HG03139 (cell line): Measurements from ENCODE around the gene PLCB1.

Experiments
- ATAC-seq: cut with Tn5 transposase; IDR thresholded peaks from one replicate; pipeline ENCODE4 v1.9.1; 2021; ENCODE audit not compliant: unreplicated experiment

PLCB1 gene

DNA sequence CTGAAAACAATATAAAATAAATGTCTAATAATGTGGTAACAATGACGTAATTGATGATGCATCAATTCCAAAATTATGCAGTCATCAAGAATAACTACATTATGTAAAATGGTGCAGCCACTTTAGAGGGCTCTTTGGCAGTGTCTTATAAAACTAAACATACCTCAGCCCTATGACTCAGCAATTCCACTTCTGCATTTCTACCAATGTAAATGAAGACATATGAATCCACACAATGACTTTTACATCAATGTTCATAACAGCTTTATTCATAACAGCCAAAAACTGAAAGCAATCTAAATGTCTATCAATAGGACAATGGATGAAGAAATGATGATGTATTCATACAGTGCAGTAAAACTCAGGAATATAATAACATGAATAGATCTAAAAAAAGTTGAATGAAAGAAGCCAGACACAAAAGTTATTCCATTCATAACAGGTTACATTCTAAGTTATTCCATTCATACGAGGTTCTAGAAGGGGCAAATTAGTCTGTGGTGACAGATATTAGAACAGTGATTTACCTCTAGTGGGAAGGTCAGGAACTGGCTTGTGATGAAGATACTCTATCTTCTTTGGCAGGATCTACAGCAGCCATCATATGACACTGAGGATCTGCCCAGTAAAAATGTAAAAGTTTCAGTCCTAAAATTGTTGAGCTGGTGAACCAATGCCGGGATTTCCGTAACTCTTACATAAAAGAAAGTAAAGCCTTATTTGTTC, 396.1 kb downstream of the PLCB1 start:
- ATAC-seq: peak; percentile 60

- ATAC-seq: no peak
Observed at GRCh38 chr20:8530022-8530421, 398.0 kb downstream of the PLCB1 start.

DNA sequence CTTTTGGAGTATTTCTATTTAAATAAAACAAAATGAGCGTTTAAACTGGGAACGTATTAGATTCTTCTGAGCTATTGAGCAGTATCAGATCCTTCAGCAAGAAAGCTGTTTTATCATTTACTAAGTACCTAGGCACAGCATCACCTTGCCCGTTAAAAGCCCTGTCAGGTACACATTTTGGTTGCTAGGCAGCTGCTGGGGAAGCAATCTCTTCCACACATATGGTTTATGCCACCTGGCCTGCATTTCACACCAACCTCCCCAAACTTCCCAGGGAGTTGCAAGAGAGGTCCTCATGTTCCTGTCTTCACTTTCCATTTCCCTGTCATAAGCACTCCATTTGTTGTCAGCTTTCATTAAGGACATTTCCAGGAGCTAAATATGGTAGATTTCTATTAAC, 400.1 kb downstream of the PLCB1 start:
- no peak for ATAC-seq

- ATAC-seq: no peak
Observed at GRCh38 chr20:8534368-8535160, 402.5 kb downstream of the PLCB1 start.

DNA sequence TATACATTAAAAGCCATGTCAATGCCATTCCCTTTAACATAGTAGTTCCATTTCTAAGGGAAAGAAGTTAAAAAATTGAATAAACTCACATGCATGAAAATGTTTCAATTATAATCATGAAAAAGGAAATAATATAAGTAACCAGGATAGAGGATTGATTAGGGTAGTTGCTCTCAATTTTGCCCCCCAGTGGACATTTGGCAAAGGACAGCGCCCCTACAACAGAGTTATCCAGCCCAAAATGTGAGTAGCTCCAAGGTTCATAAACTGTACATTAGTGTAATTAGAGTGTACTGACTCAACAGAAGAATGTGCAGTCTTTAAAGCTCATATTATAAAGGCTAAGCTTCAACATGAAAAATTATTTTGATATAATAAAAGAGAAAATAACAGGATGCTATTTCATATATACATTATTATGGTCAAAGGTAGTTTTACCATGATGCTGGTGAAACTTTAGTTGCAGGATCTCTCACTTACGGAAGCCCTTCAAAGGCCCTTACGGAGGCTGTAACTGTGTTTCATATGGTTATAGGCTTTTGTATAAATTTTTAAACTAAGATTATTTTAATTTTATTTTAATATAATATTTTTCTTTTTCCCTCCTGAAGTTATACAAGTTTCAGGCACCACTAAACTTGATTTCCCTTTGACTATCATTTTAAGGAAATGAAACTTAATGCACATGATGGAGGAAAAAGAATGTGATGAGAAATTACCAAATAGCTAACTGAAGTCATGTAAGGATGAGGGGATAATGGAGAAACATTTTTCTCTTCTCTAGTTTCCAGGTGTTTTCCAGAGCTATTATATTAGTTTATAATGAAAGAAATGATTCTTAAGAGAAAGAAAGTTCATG, 403.6 kb downstream of the PLCB1 start:
- no peak for ATAC-seq

- no peak for ATAC-seq
Observed at GRCh38 chr20:8536262-8536618, 404.2 kb downstream of the PLCB1 start.

DNA sequence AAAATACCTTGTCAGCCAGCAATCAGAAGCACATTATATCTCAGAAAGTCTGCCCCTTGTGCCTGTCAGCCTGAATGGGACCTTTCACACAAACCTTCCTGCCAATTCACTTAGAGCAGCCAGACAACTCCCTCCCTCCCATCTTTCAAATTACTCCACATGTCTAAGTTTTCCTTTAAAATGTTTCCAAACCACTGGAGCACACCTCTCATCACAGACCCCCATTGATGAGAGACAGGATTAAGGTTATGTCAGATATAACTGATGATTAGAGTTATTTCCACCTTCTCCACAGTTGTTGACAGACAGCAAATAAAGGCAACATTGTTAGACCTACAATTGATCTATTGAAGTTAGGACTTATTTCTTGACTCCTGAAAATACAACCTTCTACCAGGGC, 408.4 kb downstream of the PLCB1 start:
- ATAC-seq: no peak

GRCh38 chr20:8542110-8542486, 410.0 kb downstream of the PLCB1 start:
- ATAC-seq: no peak

DNA sequence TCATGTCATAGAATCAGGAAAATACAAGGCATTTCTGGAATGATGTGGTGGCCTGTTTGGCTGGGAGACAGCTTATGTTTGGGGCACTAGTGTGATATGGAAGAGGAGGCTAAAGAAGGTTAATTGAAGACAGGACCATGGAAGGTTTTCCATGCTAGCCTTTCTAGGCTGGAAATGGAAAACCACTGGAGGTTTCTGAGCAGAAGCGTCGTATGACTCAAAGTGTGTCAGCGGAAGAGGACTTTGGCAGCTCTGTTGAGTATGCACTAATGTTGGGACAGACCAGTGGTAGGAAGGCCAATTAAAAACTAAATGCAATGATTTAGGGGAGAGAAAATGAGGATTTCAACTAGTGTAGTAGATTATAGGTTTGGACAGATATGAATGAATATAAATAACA, 413.1 kb downstream of the PLCB1 start:
- ATAC-seq: no peak

- ATAC-seq: no peak
Observed at GRCh38 chr20:8547035-8547650, 415.1 kb downstream of the PLCB1 start.

DNA sequence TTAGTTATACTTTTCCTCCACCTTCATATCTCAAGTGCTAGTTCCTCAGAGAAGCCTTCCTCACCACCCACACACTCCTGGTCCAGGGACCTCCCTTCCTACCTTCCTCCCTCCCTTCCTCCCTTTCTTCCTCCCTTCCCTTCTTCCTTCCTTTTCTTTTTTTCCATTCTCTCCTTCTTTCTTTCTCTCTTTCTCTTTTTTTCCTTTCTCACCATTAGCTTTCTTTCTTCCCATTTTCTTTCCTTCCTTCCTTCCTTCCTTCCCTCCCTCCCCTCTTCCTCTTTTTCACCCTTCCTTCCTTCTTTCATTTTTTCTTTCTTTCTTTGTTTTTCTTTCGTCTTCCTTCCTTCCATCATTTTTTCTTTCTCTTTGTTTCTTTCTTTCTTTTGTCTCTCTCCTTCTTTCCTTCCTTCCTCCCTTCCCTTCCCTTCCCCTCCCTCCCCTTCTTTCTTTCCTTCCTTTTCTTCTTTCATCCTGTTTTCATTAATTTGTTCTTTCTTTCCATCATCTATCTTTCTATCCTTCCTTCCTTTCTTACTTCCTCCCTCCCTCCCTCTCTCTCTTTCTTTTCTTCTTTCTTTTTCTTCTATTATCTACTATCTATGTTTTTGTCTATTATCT, 416.0 kb downstream of the PLCB1 start:
- no peak for ATAC-seq

GRCh38 chr20:8549192-8549591, 417.1 kb downstream of the PLCB1 start:
- no peak for ATAC-seq

DNA sequence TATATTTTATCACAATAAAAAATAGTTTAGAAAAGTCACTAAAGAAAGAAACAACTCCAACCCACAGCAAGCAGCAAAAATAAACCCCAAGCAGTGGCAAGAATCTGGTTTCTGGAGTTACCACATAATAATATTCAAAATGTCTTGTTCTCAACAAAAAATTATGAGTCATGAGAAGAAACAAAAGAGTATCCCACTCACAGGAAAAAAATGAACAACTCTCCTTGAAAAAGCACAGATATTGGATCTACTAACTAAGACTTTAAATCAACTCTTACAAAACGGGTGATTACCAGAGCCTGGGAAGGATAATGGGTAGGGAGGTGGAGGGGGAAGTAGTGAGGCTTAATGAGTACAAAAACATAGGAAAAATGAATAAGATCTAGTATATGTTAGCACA, 425.6 kb downstream of the PLCB1 start:
- no peak for ATAC-seq

- ATAC-seq: no peak
Observed at GRCh38 chr20:8562356-8562755, 430.3 kb downstream of the PLCB1 start.

DNA sequence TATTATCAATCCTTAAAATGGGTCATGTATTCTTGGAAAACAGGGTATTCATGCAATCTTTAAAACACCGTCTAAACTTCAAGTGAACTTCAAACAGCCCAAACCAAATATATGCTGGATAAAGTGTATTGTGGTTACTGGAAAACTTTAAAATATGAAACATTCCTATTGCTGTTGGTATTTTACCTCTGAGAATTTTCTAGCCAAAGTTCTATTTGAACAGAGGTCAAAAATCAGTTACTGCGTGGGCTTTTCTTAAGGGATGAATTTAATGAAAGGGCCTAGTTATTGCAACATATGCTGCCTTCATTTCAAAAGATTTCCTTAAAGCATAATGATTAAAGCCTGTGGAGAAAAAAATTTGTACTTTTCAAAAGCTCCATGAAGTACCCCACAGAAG, 436.0 kb downstream of the PLCB1 start:
- no peak for ATAC-seq

GRCh38 chr20:8569766-8570165, 437.7 kb downstream of the PLCB1 start:
- no peak for ATAC-seq

GRCh38 chr20:8571611-8572010, 439.5 kb downstream of the PLCB1 start:
- no peak for ATAC-seq

DNA sequence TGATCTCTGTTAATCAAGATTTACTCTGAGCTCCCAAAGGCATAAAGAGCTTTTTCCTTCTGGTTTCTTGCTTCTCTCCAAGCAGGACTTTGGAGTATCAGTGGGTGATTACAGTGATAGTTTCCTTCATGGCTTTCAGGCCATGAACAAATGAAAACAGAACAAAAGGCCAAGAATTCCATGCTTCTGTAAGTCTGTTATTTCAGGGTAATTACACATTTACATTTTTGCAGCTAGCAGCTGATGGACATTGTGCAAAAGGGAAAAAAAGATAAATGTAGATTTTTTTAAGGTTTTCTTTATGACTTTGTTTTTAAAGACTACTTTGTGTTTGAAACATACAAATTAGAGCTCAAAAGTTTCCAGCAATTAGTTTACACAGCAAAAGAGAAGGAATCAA, 441.6 kb downstream of the PLCB1 start:
- no peak for ATAC-seq

DNA sequence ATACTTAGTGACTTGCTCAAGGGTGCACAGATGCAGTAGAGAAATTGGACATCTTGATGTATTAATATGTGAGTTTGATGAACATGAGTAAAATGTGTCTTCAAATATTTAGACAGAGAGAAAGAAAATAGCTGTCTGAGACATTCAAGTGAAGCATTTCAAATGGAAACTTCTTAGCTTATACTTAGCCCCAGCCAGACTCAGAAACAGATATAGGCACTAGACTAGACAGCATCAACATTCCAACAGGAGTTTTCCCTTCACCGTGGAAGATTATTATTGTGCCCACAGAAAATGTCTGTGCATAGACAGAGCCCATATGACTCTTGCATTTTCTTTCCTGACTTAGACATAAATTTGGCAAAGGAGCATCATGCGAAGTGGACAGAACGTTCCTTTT, 443.0 kb downstream of the PLCB1 start:
- ATAC-seq: no peak

DNA sequence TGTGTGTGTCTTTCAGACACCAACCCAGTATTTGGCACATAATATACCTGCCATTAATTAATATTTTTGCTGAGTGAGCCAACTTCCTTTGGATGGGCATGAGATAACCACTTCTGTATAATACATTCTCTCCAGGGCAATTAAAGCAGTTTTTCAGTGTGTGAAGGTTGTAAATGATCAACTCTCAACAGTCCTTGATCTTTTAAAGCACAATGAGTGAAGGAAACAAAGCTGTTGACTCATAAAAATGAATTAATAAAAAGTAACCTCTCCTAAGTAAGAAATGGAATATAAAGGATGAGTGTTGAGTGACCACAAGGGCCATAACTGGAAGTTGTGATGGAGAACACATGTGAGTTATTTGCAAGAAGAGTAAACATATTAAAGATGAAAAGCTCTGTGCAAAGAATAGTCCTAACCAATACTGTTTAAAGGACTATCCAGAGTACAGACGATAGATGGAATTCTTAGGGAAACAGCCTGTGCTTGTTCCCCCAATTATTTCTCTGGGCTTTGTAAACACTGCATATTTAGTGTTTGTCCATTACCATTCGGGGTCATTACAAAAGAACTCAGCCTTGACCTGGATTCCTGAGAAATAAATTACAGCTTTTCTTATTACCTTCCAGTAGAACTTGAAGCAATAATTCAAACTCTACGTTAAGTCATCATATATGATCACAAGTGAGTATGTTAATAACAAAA, 446.2 kb downstream of the PLCB1 start:
- no peak for ATAC-seq
